Fibroblast of the aortic adventitia (primary cell): Measurements from ENCODE around the gene TPRG1L. TPM values are rescaled to one million over a fixed set of nuclear protein-coding genes. Genes with fewer than 3 reads are reported as not detected.

ENCODE experiments used
- DNase-seq: peaks from one replicate; pipeline ENCODE4 v3.0.0-alpha.2; 2010; ENCODE audit warnings: low read depth
- H3K4me3 ChIP-seq: 2 replicates; pipeline ENCODE4 v1.5.1; 2011; ENCODE audit warnings: low read depth, mild to moderate bottlenecking, control low read depth, low read length, moderate library complexity
- CTCF ChIP-seq: IDR thresholded peaks from 2 replicates; pipeline ENCODE4 v1.5.1; 2011; ENCODE audit warnings: mild to moderate bottlenecking, low read length, control low read depth, inconsistent platforms; ENCODE audit not compliant: insufficient read depth
- total RNA-seq: library from RNA; depleted of rRNA; stranded (reverse); fragments of >200 nt; gene quantifications from 2 replicates; pipeline ENCODE4 v1.2.3, GENCODE V29; 2012; ENCODE audit warnings: low replicate concordance

TPRG1L gene
- total RNA-seq, 1 donor = 44.4 TPM

GRCh38 chr1:3664700-3665375 lies 40.0 kb downstream of the TPRG1L start:
- no peak for DNase-seq
- H3K4me3 ChIP-seq = no peak overlapping the region
- no peak for TF ChIP-seq CTCF

- no peak for DNase-seq
- no peak for TF ChIP-seq CTCF
- H3K4me3 ChIP-seq = no peak overlapping the region
Measured at GRCh38 chr1:3668148-3668547, 43.3 kb downstream of the TPRG1L start.

- no peak for DNase-seq
- no peak overlapping the region for H3K4me3 ChIP-seq
- TF ChIP-seq CTCF = no peak
Measured at GRCh38 chr1:3668585-3669300, 43.9 kb downstream of the TPRG1L start.

GRCh38 chr1:3669421-3669821 lies 44.6 kb downstream of the TPRG1L start:
- H3K4me3 ChIP-seq = no peak overlapping the region
- TF ChIP-seq CTCF = no peak
- no peak for DNase-seq

GRCh38 chr1:3669971-3670431 lies 45.2 kb downstream of the TPRG1L start:
- DNase-seq = no peak
- H3K4me3 ChIP-seq = no peak overlapping the region
- no peak for TF ChIP-seq CTCF

GRCh38 chr1:3670823-3671265 lies 46.0 kb downstream of the TPRG1L start:
- no peak for DNase-seq
- H3K4me3 ChIP-seq = no peak overlapping the region
- TF ChIP-seq CTCF = no peak
